Fibroblast of mammary gland (primary cell): ENCODE measurements around the gene CATSPERD.

Source experiments
- DNase-seq: peaks from one replicate; pipeline ENCODE4 v3.0.0-alpha.2; 2010; ENCODE audit warnings: low read depth
- H3K4me3 ChIP-seq: 2 replicates; pipeline ENCODE4 v1.5.1; 2011; ENCODE audit warnings: low read depth, mild to moderate bottlenecking, low read length, moderate library complexity; ENCODE audit not compliant: control insufficient read depth
- CTCF ChIP-seq: conservative IDR thresholded peaks from 2 replicates; pipeline ENCODE4 v1.5.1; 2011; ENCODE audit warnings: low read depth, low read length, inconsistent platforms; ENCODE audit not compliant: control insufficient read depth, insufficient read depth

CATSPERD gene

GRCh38 chr19:5800361-5801270, 80.2 kb downstream of the CATSPERD start:
- TF ChIP-seq CTCF = no peak
- DNase-seq = no peak
- no peak overlapping the region for H3K4me3 ChIP-seq

- H3K4me3 ChIP-seq = no peak overlapping the region
- DNase-seq = peak; percentile 47
- no peak for TF ChIP-seq CTCF
Observed at GRCh38 chr19:5801796-5802619, 81.6 kb downstream of the CATSPERD start.

GRCh38 chr19:5803441-5803751, 83.0 kb downstream of the CATSPERD start:
- no peak for TF ChIP-seq CTCF
- DNase-seq = no peak
- no peak overlapping the region for H3K4me3 ChIP-seq

- peak; percentile 64 for TF ChIP-seq CTCF
- H3K4me3 ChIP-seq = peak overlapping the region; percentile 30
- DNase-seq = peak; percentile 78
Observed at GRCh38 chr19:5803752-5804515, 83.5 kb downstream of the CATSPERD start.

- H3K4me3 ChIP-seq = no peak within 1 kb of the TSS
- no peak for DNase-seq
- no peak for TF ChIP-seq CTCF
Observed at GRCh38 chr19:5804516-5805461, 84.4 kb downstream of the CATSPERD start, which contains the start of gene NRTN. Gene NRTN (plus strand): TSS chr19:5805067. CDS start chr19:5824166, 19,099 bp downstream.
